Muscle layer of colon (tissue), 2 donors: ENCODE data around the gene ATP5F1E.
"Not testable (repeated sequence)": the region's sequence is repeated elsewhere in the genome, so short reads cannot be mapped to it uniquely, and the experiment has no call there.

ENCODE experiments used
- H3K27ac ChIP-seq: one replicate; pipeline ENCODE4 v1.7.0; 2013; ENCODE audit warnings: low read depth, mild to moderate bottlenecking, low read length, moderate library complexity
- H3K27me3 ChIP-seq, 2 donors: one replicate each; pipeline ENCODE4 v1.7.0; 2013; ENCODE audit warnings: low read length in 2 of 2, mild to moderate bottlenecking in 2 of 2; ENCODE audit not compliant: insufficient read depth in 2 of 2, control insufficient read depth in 1 of 2
- H3K36me3 ChIP-seq: one replicate; pipeline ENCODE4 v1.7.0; 2013; ENCODE audit warnings: mild to moderate bottlenecking, low read length; ENCODE audit not compliant: insufficient read depth
- H3K4me1 ChIP-seq: one replicate; pipeline ENCODE4 v1.7.0; 2013; ENCODE audit warnings: mild to moderate bottlenecking, low read length; ENCODE audit not compliant: insufficient read depth
- H3K4me3 ChIP-seq, 2 donors: one replicate each; pipeline ENCODE4 v1.7.0; 2013; ENCODE audit warnings: low read length in 2 of 2, low read depth in 1 of 2, mild to moderate bottlenecking in 1 of 2, moderate library complexity in 1 of 2
- H3K9ac ChIP-seq: one replicate; pipeline ENCODE4 v1.7.0; 2013; ENCODE audit warnings: low read length
- H3K9me3 ChIP-seq: one replicate; pipeline ENCODE4 v1.7.0; 2013; ENCODE audit warnings: mild to moderate bottlenecking, low read length
- donor health status: abdominal sarcoma.
- donor health status: Adenocarcinoma of cecum.

Gene ATP5F1E

DNA sequence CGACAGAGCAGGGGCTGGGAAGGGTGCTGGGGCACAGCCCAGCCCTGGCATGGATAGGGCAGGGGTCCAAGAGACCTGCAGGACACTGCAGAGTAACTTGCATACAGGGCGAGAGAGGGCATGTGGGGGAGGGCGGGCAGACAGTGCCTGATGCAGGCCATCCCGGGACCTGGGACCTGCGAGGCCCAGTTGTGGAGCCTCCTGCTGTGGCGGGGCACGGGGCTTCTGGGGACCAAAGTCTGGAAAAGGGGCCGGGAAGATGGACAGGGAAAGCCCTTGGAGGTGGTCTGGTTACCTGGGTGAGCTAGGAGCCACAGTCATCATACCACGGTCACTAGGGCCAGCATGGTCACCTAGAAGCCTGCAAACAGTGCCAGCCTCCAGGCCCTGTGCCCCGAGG is 13.3 kb downstream of the ATP5F1E start:
- H3K4me1 ChIP-seq: no peaks in the 10 kb centered on the region
- H3K27ac ChIP-seq: no peak overlapping the region

GRCh38 chr20:59017493-59018231 is 14.5 kb downstream of the ATP5F1E start:
- no peaks in the 10 kb centered on the region for H3K36me3 ChIP-seq
- no peaks in the 10 kb centered on the region for H3K4me1 ChIP-seq
- no peak overlapping the region for H3K27ac ChIP-seq
- no peak overlapping the region for H3K9ac ChIP-seq
- no peaks in the 10 kb centered on the region for H3K27me3 ChIP-seq
- no peaks in the 10 kb centered on the region for H3K9me3 ChIP-seq
- no peak overlapping the region for H3K4me3 ChIP-seq

More for the DNA sequence above, 13.3 kb downstream of the ATP5F1E start:
- Histone ChIP-seq H3K9me3 (no peaks in the 10 kb centered on the region), H3K9ac (no peak overlapping the region), H3K36me3 (peaks cover 6% of the 10 kb centered on the region), H3K27me3 (no peaks in the 10 kb centered on the region), H3K4me3 (no peak overlapping the region)

DNA sequence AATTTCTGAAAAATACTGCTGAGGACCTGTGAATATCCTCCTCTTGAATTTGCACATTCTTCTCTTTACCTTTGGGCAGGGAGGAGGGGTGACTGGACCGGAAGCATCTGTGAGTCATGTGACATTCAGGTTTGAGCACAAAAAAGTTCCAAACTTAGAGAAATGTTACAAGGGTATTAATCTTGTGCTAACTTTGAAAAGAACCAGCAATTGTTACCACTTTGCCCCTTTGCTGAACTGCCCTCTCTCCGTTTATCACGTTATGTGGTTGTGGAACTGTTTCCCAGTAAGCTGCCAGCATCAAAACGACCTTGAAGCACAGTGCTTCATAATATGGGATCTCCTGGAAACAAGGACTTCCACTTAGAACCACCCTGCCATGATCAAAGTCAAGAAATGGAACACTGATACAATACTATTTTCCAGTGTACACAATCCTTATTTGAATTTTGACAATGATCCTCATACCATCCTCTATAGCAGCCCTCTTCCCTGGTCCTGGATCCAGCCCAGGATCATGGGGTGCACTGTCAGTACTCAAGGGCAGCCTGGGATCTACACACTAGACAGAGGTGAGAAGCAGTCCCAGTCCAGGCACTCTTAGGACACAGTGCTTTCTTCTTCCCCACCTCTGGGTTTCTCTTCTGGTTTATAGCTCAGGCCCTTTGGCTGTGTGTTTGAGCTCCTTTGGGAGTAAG is 15.2 kb downstream of the ATP5F1E start:
- Histone ChIP-seq H3K9ac (no peak overlapping the region), H3K36me3 (no peaks in the 10 kb centered on the region), H3K4me3 (no peak overlapping the region), H3K4me1 (no peaks in the 10 kb centered on the region), H3K27me3 (no peaks in the 10 kb centered on the region), H3K9me3 (no peaks in the 10 kb centered on the region), H3K27ac (no peak overlapping the region)

GRCh38 chr20:59015812-59016711 is 16.1 kb downstream of the ATP5F1E start:
- no peaks in the 10 kb centered on the region for H3K27me3 ChIP-seq
- H3K9me3 ChIP-seq: no peaks in the 10 kb centered on the region
- H3K4me1 ChIP-seq: no peaks in the 10 kb centered on the region
- no peak overlapping the region for H3K27ac ChIP-seq
- no peak overlapping the region for H3K9ac ChIP-seq
- no peak overlapping the region for H3K4me3 ChIP-seq
- no peaks in the 10 kb centered on the region for H3K36me3 ChIP-seq

DNA sequence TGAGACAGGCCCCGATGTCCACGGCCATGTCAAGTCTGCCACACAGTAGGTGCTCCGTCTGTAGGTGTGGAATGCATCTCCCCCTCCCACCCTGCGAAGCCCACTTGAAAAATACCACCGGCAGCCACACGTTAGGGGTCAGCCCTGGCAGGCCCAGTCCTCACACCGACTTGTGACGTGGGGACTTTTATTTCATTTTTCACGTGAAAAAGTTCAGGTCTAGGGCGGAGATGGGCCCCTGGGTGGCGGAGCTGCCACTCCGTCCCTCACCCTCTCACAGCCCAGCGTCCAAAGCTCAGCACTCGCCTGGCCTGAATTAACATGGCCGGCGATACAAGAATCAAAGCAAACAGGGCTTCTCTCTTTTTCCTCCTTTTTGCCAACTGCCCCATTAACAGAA is 16.7 kb downstream of the ATP5F1E start:
- H3K36me3 ChIP-seq: no peaks in the 10 kb centered on the region
- H3K9me3 ChIP-seq: no peaks in the 10 kb centered on the region
- no peak overlapping the region for H3K4me3 ChIP-seq
- no peaks in the 10 kb centered on the region for H3K4me1 ChIP-seq
- H3K27ac ChIP-seq: no peak overlapping the region
- no peak overlapping the region for H3K9ac ChIP-seq
- H3K27me3 ChIP-seq: no peaks in the 10 kb centered on the region

GRCh38 chr20:59014680-59015389 is 17.3 kb downstream of the ATP5F1E start:
- Histone ChIP-seq H3K4me3 (no peak overlapping the region), H3K4me1 (no peaks in the 10 kb centered on the region), H3K27ac (no peak overlapping the region), H3K9ac (no peak overlapping the region), H3K36me3 (no peaks in the 10 kb centered on the region), H3K9me3 (no peaks in the 10 kb centered on the region), H3K27me3 (no peaks in the 10 kb centered on the region)

- no peak overlapping the region for H3K9ac ChIP-seq
- H3K36me3 ChIP-seq: no peaks in the 10 kb centered on the region
- H3K4me1 ChIP-seq: no peaks in the 10 kb centered on the region
- no peak overlapping the region for H3K27ac ChIP-seq
- H3K27me3 ChIP-seq: no peaks in the 10 kb centered on the region
- no peak overlapping the region for H3K4me3 ChIP-seq
- no peaks in the 10 kb centered on the region for H3K9me3 ChIP-seq
Measured at GRCh38 chr20:59013959-59014608, 18.1 kb downstream of the ATP5F1E start.

DNA sequence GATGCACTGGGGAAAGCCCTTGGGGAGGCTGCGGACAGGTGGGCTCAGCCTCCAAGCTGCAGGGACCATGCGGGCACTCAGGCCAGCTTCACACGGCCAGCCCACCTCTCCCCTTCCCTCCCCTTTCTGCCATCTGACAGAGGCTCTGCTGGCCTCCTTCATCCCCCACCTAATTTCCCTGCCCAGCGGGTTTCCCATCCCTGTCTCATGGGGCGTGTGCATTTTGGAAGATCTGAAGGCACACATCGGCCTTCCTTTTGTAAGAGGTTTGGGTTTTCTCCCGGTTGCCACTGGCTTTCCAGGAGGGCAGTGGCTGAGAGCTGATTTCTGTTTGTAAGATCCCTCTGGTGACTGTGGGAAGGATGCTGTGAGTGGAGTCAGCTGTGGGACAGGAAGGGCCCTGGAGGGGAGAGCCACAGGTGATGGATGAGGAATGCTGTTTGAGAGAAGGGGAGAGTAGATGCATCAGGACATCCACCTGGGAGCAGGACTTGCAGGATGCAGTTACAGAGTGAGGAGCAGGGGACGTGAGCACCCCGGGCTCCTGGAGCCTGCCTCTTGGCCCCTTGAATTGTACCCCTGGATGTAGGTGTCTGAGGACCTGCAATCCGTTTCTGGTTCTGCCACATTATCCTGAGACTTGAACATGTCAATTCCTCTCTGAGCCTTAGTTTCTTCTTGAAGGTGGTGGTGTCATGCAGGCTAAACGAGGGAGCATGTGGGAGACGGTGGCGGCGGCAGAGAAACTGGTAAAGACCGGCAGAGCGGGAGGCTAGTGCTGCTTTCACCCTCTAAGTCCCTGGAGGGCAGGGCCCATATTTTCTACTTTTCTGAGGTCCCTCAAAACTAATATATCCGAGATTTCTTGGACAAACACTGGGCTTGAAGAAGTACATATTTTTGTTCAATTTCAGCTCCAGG is 18.8 kb downstream of the ATP5F1E start:
- no peaks in the 10 kb centered on the region for H3K36me3 ChIP-seq
- no peak overlapping the region for H3K27ac ChIP-seq
- no peaks in the 10 kb centered on the region for H3K4me1 ChIP-seq
- no peak overlapping the region for H3K4me3 ChIP-seq
- no peaks in the 10 kb centered on the region for H3K9me3 ChIP-seq
- no peaks in the 10 kb centered on the region for H3K27me3 ChIP-seq
- H3K9ac ChIP-seq: no peak overlapping the region

- not testable (repeated sequence) for H3K4me3 ChIP-seq, H3K27me3 ChIP-seq, H3K4me1 ChIP-seq, H3K9ac ChIP-seq, H3K27ac ChIP-seq, H3K36me3 ChIP-seq, H3K9me3 ChIP-seq
Measured at GRCh38 chr20:59011874-59012157, 20.3 kb downstream of the ATP5F1E start.
